NCI-H146 (cell line): ENCODE measurements around the gene MRPS35.

Experiments
- DNase-seq: peaks from one replicate; lab custom pipeline; 2025; lab: John Stamatoyannopoulos, UW

Gene MRPS35

DNA sequence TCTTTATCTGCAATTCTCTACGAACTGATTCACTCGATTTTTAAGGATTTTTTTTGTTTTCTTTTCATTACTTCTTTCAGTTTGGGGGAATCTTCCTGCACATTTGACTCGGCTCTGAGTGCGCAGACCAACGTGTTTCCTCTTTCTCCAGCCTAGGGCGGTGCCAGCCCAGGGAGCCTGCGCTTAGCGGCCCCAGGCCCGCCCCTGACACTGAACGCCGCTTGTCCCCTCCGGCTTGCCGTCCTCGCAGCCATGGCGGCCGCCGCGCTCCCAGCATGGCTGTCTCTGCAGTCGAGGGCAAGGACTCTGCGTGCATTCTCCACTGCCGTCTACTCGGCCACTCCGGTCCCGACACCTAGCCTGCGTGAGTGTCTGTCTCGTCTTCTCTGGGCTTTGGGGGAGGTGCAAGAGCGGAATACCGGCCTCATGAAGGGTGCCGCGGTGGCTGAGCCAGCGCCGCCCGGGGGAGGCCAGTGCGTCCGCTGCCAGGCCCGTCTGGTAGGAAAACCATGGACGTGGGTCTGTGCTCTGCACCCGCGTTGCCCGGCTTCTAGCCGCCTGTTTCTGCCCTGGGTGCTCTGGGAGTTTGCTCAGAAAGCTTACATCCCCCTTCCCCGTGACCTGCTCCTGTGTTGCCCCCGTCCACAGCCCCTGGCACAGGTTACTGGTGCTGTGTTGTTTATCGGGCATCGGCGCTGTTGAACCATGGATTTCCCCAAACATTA lies at the start of gene MRPS35:
MRPS35 (plus strand) TSS at position 241 of the 725 bp plus-strand sequence; CDS start at position 253, 12 bp downstream.
- peak; percentile 89 for DNase-seq

DNA sequence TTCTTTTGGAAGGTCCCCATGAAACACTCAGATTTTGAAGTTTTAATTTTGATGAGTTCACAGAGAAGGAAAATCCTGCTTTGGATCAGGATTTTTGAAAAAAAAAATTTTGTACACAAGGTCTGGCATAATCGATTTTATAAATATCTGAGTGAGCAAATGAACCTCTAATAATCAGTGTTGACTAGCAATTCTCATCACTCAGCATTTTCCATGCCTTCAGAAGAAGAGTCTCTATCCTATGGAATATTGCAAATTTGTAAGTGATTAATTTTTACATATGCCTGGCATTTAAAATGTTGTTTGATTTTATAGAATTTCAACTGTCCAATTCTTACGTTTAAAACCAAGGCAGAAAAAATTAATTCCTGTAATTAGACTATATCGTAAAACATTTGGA lies 44.9 kb upstream of the MRPS35 start:
- no peak for DNase-seq

DNA sequence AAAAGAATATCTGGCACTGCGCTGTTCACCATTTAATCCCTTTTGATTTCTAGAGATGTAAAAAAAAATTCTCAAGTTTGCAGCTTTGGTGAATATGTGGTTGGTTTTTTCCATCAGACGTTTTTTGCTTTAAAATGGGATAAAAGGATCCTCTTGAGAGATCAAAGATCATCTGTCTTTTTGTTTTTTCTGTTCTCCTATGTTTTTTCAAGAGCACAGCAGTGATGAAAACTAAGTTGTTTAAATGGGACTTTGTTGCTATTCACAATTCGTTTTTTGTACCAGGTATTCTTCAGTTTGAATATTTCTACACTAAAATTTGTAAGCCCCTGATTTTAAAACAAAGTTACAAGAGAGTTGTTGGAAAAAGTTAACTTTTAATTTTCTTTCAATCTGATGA lies 44.1 kb upstream of the MRPS35 start:
- no peak for DNase-seq

DNA sequence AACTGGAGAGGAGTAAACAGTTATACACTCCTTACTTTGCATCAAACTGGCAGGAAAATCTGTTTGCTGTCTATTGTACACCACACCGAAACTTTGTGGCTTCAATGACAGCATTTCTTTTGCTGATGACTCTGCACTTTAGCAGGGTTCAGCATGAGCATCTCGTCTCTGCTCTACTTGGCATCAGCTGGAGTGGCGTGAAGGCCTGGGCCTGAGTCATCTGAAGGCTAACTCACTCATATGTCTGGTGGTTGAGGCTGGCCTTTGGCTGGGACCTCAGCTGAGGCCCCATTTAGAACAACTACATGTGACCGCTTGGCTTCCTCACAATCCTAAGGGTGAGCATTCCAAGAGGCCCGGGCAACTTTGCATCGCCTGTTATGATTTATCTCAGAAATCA lies 43.1 kb upstream of the MRPS35 start:
- DNase-seq = no peak

DNA sequence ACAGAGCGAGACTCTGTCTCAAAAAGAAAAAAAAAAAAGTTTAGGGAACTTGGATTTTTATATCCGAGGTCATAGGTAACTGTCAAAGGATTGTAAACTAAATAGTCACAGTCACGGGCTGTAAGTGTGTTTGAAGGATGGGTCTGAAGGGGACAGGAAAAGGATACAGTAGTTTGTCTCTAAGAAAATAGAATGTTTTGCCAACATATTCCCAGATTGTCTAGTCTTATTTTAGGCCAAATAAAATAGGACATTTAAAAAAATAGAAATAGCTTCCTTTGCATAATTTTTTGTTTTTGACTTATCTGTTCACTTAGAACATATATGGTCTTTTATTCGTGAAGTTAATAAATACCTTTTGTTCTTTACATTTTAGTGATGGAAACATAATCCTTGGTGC lies 38.6 kb upstream of the MRPS35 start:
- no peak for DNase-seq

DNA sequence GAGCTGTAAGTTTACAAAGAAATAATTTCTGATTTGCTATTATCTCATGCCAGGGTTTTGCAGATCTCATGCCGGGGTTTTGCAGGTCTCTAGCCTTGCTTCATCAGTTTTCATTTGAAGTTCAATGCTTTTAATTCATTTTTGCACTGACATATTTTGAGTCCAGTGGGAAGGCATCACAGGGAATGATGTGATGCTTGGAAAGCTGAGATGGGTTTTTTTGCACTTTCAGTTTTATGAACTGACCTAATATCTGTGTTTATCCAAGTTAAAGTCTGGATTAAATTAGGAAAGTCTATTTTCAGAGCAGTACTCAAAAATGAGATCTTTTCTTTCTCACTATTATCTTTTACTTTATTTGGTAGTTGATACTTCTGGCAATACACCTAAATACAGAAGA lies 38.0 kb upstream of the MRPS35 start:
- DNase-seq = no peak

DNA sequence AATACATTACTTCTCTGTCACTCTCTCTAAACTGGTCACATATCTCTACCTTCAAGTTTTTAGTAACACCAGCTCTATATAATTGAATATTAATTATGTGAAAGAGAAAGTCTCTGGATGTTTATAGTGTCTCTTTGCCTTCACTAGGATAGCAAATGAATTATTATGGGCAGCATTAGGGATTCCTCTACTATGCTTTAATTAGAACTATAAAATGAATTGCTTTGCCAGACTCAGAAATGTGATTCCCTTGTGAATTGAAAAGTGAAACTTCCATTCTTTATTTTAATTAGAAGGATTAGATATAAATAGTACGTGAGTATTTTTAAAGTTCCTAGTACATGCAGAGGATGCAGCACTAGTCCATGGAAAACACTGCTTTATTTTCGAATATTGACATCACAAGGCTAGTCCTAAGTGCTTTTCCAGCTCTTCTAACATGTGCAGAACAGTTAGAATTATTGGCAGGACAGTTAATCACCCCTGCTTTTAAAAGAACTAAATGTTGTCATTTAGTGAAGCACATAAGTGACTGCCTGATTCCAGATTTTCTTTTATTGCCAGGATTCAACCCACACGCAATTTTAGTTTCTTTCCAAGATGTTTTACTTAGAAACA lies 37.4 kb upstream of the MRPS35 start:
- no peak for DNase-seq

DNA sequence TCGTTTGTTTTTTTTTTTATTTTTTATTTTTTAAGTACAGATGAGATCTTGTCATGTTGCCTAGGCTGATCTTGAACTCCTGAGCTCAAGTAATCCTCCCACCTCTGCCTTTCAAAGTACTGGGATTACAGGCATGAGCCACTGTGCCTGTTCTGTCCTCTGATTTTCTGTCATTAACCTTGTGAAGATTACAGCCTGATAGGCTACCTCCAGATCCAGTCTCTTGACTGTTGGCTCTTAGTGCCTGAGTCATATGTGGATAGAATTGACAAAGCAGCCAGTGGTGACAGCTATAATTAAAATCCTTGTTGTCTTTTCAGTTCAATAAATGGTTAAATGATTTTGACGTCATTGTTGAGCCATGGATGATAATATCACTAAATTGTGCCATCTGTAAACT lies 35.6 kb upstream of the MRPS35 start:
- DNase-seq = no peak

DNA sequence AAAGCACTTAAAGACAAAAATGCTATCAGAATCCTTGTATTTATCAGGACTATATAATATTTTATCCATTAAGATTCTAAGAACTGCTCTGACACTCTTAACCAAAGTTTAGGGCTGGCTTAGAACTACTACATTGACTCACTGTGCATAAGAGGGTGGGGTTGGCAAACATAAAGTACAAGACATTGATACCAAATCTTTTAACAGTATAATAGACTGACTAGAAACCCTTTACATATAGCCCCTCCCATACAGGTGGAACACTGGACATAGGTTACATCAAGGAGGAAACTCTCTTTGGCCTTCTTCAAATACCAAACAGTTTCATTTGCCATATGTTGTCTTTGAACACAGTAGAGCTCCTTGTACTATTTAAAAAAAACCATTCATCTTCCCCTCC lies 30.0 kb upstream of the MRPS35 start:
- DNase-seq = no peak

DNA sequence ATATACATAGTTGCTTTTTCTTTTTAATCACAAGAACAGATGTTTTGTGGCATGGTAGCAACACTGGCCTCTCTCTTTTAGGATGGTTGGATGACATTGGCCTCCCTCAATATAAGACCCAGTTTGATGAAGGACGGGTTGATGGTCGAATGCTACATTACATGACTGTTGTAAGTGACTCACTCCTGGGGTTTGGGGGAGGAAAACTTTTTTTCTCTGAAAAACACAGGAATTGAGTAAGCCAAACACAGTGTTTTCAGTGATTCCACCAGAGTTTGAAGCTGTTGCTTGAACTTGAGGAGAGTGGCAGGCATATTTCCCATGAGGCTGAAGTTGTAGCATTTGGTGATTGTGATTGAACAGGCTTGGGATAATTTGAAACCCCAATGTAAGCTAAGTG lies 28.1 kb upstream of the MRPS35 start:
- no peak for DNase-seq

DNA sequence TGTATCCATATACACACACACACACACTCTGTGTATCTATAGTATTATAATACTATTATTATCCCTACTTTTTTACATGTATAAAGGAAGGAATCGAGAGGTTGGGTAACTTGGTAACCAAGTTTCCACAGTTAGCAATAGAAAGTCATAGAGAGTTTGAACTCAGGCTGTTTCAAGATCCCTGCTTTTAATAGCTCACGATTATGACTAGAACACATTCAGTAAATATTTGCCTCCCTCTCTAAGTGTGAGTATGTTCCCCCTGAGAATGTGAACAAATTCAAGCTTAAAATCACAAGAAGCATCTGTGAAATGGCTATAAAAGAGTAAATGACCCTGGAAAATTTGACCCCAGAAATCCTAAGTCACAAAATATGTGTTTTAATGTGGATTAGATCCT lies 25.4 kb upstream of the MRPS35 start:
- no peak for DNase-seq

DNA sequence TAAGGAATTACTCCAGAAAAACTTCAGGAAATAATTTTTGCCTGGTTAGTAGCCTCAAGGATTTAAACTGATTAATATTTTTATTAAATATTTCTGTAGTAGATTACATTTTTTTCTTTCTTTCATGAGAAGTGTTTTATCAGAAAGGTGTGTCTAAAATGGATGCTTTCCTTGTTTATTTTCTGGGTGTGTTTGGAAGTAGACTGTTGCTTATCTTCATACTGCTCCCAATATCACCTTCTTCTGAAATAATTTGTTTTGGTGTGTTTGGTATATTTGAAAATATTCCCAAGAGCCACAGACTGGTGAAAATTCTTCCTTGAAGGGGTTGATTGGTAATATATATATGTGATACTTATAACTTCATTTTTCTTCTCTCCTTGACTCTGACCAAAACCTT lies 24.5 kb upstream of the MRPS35 start:
- no peak for DNase-seq

DNA sequence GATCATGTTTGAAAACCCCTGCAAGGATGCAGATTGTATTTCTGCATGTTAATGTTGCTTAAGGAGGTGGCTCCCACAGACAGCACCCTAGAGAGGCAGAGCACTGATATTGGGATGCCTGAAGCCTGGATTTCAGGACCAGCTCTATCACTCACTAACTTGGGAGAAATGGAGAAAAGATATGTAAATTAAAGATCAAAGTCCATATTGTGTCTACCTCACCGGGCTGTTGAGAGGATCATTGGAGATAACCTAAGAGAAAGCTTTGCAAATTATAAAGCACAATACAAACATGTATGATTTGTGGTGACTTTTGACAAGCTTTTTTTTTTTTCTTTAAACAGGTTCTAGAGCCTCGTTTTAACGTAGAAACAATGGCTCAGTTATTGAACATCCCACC lies 22.0 kb upstream of the MRPS35 start:
- DNase-seq = no peak

DNA sequence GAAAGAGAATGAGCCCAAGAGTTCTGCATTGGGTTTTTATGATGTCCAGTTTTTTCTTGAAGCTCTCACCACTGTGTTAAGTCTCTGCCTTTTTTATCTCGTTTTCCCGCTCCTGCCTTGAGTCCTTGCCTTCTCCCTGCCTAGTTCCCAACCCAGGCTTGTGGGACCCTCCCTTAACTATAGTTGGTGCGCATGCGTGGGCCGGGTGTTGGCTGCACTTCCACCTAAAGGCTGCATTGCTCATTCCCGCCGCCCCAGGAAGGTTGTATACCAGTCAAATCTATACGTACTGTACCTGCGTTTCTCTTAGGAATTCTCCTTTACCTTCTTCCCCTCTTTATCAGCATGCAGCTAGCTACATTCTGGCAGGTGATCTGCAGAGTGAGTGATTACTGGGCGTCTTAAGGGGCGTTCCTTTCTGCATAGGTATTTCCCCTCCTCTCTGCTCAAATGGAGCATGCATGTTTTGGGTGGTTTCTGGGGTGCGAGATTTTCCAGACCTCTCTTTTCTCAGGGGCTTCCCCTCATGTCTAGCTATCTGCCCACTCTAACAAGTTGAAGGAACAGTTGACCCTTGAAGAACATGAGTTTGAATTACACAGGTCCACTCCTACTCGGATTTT lies 21.0 kb upstream of the MRPS35 start:
- DNase-seq = no peak

DNA sequence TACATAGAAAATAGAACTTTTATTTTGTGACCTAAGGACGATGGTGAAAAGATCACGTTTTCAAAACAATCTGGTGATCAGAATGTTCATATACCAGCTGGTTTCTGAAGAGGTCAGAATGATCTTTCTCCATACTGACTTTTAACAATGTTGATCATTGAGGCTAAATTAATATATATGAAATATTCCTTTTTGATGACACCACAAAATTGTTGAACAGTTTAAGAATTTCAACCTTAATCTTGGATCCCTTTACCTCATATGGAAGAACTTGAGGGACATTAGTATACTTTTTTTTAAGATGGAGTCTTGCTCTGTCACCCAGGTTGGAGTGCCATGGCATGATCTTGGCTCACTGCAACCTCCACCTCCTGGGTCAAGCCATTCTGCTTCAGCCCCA lies 17.2 kb upstream of the MRPS35 start:
- DNase-seq = no peak

DNA sequence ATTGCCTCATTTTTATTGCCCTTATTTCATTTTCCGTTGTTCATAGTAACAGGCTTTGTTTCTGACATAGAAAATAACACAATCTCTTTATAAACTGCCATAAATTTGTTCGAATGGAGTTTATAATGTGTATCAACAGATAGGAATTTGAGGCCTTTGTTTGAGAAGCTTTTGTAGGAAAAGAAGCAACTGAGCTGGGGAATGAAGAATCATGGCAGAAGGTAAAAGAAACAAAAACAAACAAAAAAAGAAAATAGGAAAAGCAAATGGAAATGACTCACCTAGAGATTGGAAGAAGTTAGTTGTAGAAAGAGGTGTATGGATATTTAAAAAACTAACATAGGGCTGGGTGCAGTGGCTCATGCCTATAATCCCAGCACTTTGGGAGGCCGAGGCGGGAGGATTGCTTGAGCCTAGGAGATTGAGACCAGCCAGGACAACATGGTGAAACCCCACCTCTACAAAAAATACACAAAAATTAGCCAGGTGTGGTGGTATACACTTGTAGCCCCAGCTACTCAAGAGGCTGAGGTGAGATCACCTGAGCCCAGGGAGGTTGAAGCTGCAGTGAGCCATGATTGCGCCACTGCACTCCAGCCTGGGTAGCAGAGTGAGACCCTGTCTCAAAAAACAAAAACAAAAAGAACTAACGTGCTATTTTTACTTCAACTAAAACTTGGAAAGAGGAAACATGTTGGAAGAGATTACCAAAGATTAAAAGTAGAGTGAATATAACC lies 14.9 kb upstream of the MRPS35 start:
- no peak for DNase-seq

DNA sequence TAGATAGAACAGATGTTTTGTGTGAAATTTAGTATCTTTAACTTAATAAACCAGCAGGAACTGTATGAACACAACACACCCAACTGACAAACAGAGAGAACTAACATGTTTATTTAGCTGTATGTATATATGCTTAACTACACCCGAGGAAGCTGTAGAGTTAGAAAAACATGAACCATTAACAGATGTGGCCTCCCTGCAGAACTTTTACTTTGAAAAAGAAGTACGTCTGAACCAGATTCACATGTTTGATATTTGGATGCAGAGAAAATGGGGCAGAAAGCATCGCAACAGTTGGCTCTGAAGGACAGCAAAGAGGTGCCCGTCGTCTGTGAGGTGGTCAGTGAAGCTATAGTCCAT lies 14.4 kb upstream of the MRPS35 start, which contains the start of gene REP15:
REP15 (plus strand) TSS at position 155 of the 360 bp plus-strand sequence; CDS start at position 271, 116 bp downstream.
- no peak for DNase-seq

DNA sequence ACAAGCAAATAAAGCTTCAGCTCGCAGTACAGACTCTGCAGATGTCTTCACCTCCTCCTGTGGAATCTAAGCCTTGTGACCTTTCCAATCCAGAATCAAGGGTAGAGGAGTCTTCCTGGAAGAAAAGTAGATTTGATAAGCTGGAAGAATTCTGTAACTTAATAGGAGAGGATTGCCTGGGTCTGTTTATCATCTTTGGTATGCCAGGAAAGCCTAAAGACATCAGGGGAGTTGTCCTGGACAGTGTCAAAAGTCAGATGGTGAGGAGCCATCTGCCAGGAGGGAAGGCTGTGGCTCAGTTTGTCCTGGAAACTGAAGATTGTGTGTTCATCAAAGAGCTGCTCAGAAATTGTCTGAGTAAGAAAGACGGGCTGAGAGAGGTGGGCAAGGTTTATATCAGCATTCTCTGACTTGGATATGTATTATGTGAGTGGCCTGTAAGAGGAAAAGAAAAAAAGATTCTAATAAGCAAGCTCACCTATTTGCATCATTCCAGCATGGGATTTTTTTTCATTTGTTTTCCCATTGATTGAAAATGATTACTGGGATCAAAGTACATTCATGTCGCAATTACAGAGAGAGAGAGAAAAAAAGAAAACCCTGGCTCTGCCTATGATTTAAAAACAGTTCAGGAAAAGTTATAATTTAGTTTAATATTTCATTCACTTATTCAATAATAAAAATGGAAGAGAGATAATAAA lies 13.6 kb upstream of the MRPS35 start:
- no peak for DNase-seq

DNA sequence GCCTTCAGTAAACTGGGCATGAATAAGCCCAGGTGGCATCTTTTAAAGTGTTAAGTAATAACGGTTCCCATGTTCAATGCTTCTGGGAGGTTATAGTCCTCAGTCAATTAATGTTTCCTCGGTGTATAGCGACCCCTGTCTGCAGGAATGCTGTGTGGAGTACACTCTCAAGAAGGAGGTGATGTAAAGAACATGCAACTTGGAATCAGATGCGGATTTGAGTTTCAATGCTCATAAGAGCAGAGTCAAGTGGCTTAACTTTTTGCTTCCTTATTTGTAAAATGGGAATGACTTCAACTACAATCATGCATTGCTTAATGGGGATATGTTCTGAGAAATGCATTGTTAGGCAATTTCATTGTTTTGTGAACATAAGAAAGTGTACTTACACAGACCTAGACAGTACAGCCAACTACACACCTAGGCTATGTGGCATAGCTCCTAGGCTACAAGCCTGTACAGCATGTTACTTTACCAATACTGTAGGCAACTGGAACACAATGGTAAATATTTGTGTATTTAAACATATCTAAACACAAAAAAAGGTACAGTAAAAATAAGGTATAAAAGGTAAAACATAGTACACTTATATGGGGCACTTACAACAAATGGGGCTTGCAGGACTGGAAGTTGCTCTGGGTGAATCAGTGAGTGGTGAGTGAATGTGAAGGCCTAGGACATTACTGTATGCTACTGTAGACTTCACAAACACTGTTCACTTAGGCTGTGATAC lies 6.7 kb upstream of the MRPS35 start:
- peak; percentile 75 for DNase-seq

DNA sequence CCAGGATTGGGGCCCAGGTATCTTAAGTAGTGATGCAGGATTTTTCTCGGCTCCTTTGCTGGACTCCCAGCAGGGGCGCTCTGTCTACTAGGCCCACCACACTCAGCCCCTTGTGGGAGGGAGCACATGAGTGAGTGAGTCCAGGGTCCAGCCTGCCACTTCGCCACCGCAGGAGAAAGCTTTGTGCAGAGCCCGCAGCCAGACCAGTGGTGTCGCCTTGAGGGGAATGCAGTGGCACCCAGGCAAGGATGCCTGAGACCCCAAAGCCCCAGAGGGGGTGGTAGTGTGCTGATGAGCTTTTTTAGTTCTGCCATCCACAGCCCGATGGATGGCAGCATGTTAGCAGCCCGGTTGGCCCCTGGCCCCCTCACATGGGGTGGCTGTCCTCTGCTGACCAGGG lies 5.4 kb upstream of the MRPS35 start:
- DNase-seq = no peak

DNA sequence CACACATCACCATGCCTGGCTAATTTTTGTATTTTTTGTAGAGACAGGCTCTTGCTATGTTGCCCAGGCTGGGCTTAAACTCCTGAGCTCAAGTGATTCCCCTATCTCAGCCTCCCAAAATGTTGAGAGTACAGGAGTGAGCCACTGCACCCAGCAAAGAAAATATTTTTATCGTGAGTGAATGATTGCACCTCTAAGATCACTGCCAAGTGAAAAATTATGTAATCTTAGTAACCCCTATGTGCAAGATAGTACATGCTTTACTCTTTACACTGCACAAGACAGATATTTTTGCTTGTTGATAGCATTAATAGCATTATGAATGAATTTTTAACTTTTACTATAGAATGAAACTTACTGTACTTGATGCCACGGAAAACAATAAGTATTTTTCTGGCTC lies 3.4 kb upstream of the MRPS35 start:
- no peak for DNase-seq
